ENCODE measurements around the gene CSPG4.
A peak's percentile ranks its signal among the peaks of the same experiment; 100 is the strongest.

- no peak for TF ChIP-seq EZH2 (optimal IDR thresholded peaks at IDR 0.05; ENCODE audit: low read depth, low read length)
- peak; percentile 37 for TF ChIP-seq CTCF (IDR thresholded peaks at IDR 0.05; ENCODE audit: low read length)
Observed at GRCh38 chr15:75758071-75758872, 45.6 kb upstream of the CSPG4 start.

All from MM.1S (cell line).